C4-2B (cell line): Measurements from ENCODE around the gene TCF12.
"Not testable (repeated sequence)": the region's sequence is repeated elsewhere in the genome, so short reads cannot be mapped to it uniquely, and the experiment has no call there.

Experiments
- H3K27ac ChIP-seq: fragments of 450-650 bp; 2 replicates; pipeline ENCODE4 v1.5.1; 2017
- ZFX ChIP-seq: fragments of 450-650 bp; IDR thresholded peaks from 2 replicates; pipeline ENCODE4 v1.6.1; 2017
- TF ChIP-seq, protein P1 (sequence below): fragments of 450-650 bp; conservative IDR thresholded peaks from 2 replicates; pipeline ENCODE4 v1.5.1; 2017; ENCODE audit warnings: mild to moderate bottlenecking

TCF12 gene

DNA sequence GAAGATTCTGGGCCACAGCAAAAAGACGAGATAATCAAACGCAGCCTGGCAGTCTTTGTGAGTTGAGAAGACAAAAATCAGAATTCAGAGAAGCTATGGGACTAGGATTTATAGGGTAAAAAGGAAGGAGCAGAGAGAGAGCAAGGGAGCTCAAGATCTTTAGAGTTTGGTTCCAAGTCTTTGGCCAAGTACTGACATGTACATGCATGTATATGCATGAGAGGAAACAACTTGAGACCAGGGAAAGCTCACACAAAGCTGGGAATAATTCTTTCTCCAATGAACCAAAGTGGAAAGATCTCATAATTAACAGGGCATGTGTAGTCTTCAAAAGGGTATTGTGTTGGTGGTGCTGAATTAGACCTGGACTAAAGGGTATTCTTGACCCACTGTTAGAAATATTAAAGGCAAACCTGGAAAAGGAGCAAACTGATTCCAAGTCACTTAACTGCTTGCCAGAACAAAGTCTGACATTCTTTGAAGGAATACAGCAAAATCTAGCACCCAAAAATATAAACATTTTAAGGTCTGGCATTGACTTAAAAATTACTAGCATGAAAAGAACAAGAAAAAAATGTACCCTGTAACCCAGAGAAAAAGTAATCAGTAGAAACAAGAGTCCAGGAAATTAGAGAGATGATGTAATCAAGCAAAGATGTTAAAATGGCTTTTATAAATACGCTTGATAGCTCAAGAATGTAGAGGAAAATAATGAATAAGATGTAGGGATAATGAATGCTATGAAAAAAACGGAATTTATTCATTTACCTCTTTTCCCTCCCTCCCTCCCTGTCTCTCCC lies 231.8 kb downstream of the TCF12 start:
- H3K27ac ChIP-seq: no peak overlapping the region
- TF ChIP-seq ZFX: no peak
- TF ChIP-seq, protein P1, sequence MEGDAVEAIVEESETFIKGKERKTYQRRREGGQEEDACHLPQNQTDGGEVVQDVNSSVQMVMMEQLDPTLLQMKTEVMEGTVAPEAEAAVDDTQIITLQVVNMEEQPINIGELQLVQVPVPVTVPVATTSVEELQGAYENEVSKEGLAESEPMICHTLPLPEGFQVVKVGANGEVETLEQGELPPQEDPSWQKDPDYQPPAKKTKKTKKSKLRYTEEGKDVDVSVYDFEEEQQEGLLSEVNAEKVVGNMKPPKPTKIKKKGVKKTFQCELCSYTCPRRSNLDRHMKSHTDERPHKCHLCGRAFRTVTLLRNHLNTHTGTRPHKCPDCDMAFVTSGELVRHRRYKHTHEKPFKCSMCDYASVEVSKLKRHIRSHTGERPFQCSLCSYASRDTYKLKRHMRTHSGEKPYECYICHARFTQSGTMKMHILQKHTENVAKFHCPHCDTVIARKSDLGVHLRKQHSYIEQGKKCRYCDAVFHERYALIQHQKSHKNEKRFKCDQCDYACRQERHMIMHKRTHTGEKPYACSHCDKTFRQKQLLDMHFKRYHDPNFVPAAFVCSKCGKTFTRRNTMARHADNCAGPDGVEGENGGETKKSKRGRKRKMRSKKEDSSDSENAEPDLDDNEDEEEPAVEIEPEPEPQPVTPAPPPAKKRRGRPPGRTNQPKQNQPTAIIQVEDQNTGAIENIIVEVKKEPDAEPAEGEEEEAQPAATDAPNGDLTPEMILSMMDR: no peak

DNA sequence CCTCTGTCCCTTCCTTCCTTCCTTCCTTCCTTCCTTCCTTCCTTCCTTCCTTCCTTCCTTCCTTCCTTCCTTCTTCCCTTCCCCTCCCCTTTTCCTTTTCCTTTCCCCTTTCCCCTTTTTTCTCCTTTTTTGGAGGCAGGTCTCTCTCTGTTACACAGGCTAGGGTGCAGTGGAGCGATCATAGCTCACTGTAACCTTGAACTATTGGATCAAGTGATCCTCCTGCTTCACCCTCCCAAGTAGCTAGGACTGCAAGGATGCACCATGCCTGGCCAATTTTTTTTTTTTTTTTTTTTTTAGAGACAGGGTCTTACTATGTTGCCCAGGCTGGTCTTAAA lies 232.4 kb downstream of the TCF12 start:
- H3K27ac ChIP-seq: not testable (repeated sequence)

DNA sequence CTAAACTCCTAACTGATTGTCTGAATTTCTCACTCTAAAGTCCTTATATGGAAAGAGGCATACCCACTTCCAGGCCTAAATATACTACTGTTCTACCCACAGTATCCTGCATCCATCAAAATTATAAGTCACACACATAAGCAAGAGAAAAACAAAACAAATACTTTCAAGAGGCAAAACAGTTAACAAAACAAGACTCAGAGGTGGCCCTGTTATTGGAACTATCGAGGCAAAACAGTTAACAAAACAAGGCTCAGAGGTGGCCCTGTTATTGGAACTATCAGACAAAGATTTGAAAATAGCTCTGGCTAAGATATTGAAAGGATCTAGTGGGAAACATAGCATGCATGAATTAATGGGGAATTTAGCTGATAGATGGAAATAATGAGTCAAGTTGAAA lies 233.7 kb downstream of the TCF12 start:
- no peak overlapping the region for H3K27ac ChIP-seq
- no peak for TF ChIP-seq ZFX
- TF ChIP-seq, protein P1: no peak

DNA sequence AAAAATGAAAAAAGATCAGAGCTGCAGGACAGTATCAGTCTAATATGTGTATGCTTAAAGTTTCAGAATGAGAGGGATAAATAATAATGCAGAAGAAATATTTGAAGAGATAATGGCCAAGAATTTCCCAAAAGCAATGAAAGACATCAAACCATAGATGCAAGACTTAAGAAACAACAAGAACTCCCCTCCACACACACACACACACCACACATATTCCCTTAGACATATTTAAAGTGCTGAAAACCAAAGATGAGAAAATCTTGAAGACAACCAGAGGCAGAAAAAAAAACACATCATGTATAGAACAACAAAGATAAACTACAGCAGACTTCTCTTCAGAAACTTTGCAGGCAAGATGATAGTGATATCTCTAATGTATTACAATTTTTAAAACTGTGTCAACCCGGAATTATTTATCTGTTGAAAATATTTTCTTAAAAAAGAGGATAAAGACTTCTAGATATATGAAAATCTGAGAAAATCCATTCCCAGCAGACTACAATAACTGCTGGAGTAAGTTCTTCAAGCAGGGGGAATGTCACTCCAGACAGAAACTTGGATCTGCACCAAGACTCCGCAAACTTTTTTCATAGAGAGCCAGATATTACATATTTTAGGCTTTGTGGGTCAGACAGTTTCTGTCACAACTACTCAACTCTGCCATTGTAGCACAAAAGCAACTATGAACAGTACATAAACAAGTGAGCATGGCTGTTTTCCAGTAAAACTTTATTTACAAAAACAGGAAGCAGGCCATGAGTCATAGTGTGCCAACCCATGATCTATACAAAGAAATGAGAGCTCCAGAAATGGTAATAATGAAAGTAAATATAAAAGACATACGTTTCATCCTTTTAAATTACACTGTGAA lies 234.5 kb downstream of the TCF12 start:
- H3K27ac ChIP-seq: no peak overlapping the region
- TF ChIP-seq, protein P1: no peak
- TF ChIP-seq ZFX: no peak

DNA sequence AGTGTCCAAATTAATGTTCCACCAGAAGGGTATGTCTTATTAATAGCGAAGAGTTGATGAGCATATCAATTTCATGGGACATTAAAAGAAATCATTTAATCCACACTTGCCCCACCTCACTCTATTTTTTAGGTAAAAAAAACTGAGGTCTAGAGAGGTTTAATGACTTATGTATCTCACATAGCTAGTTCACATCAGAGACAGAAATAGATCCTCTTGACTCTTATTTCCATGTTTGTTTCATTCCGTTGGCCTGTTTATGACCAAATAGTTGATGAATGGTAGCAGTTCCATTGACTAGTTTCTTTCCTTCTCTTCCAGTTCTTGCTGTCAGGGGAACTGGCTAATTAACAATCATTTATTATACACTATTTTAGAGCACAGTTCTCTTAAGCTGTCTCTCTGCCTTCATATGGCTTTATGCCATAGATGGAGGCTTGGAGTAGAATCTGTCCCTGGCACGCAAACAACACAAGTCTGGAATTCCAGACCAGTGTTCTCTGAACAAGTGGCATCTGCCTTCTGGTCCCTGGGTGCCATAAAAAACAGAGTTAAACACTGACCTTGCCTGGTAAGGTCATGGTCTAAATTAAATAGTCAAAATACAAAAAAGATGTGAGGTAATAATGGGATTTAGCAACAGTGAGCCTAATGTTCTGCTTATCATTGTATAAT lies 237.9 kb downstream of the TCF12 start:
- TF ChIP-seq ZFX: no peak
- TF ChIP-seq, protein P1: no peak
- no peak overlapping the region for H3K27ac ChIP-seq

DNA sequence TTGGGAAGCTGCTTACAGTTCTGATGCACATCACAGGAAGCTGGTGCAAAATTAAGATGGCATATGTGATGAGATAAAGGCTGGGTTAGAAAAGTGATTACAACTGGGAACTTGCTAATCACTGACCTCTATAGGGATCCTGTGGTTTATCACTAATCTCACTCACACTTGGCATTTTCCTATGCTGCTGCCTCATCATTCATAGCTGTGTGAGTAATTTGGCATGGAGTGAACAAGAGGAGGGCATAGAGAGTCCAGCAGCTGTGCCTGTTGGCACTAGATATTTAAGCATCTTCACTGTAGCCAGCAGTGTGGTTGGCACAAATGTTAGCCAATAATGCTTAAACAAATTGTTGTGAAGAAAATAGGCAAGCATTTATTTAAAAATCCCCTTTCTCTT lies 240.1 kb downstream of the TCF12 start:
- H3K27ac ChIP-seq: no peak overlapping the region
- TF ChIP-seq, protein P1: no peak
- TF ChIP-seq ZFX: no peak

DNA sequence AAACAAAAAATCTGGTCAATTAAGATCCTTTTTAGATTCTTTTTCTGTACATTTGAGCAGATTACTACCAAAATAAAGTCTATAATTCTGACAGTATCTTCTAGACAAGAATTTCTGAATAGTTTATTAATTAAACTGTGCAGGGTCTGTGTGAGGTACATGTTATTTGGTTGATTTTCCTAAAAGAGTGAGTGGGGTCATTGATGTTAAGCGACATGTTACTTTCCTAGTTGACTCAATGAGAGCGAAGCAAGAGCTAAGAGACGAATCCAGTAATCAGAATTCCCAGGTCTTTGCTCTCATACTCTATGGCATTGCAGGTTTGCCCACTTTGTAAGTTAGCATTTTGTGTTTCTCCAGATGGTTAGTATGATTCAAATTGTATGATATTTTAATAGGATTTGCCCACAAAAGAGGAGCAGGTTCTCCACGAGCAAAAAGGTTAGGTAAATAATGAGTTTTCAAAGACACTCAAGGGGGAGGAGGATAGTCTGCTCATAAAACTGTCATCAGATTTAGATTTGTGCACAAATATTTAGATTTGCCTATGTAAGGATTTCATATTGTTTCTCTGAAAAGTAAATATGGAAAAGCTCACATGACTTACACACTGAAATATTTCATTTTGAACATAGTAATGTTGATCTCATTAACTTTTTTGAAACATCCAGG lies 240.7 kb downstream of the TCF12 start:
- TF ChIP-seq ZFX: no peak
- TF ChIP-seq, protein P1: no peak
- no peak overlapping the region for H3K27ac ChIP-seq
